ENCODE data around the gene KIF6. TPM values are rescaled to one million over a fixed set of nuclear protein-coding genes. Genes with fewer than 3 reads are reported as not detected.

The KIF6 gene
- polyA plus RNA-seq, 1 donor (not counting 4 experiments of a cell fraction or from before 2014, with no cell fraction given), result 0.14 TPM

- Histone ChIP-seq H4K20me1 (ENCODE audit: control insufficient read depth, extremely low read depth, insufficient read depth, low read length) (no peaks in the 10 kb centered on the region), H3K9ac (ENCODE audit: control insufficient read depth, extremely low read depth, insufficient read depth, low read length) (no peak overlapping the region), H2AFZ (ENCODE audit: control insufficient read depth, low read length) (no peak overlapping the region), H3K79me2 (ENCODE audit: control insufficient read depth, insufficient read depth, low read length) (no peaks in the 10 kb centered on the region), H3K4me3 (ENCODE audit: control insufficient read depth in 2 of 3, extremely low read depth in 1 of 3, insufficient read depth in 2 of 3, low read depth in 1 of 3, low read length in 3 of 3) (no peak overlapping the region), H3K4me1 (ENCODE audit: control insufficient read depth, extremely low read depth, insufficient read depth, low read length) (no peaks in the 10 kb centered on the region), H3K27ac (ENCODE audit: control insufficient read depth, insufficient read depth, low read length) (no peak overlapping the region), H3K36me3 (ENCODE audit: control insufficient read depth in 2 of 2, extremely low read depth in 1 of 2, insufficient read depth in 2 of 2, low read length in 2 of 2) (no peaks in the 10 kb centered on the region), H3K4me2 (ENCODE audit: control insufficient read depth, extremely low read depth, insufficient read depth, low read depth, low read length) (no peak overlapping the region), H3K9me3 (ENCODE audit: control insufficient read depth, low read depth, low read length) (no peaks in the 10 kb centered on the region), H3K9me1 (ENCODE audit: control insufficient read depth, extremely low read depth, insufficient read depth, low read length) (no peaks in the 10 kb centered on the region), H3K27me3 (ENCODE audit: control insufficient read depth, extremely low read depth, insufficient read depth, low read length) (no peaks in the 10 kb centered on the region)
- TF ChIP-seq CTCF (optimal IDR thresholded peaks at IDR 0.05 in 1 of 3, IDR thresholded peaks at IDR 0.05 in 1 of 3, conservative IDR thresholded peaks at IDR 0.05 in 1 of 3; ENCODE audit: extremely low read depth in 1 of 3, insufficient read depth in 2 of 3, low read length in 3 of 3) (no peak), EZH2 (IDR thresholded peaks at IDR 0.05; ENCODE audit: low read length) (no peak)
- DNase-seq (ENCODE audit: low read depth, low spot score), result no peak
- no peak for FAIRE-seq
- dilution Hi-C loops (cut with MboI; ENCODE audit: extremely low pct_ligation_motif_present, low sequenced_read_pairs), result no loop called here
Measured at GRCh38 chr6:39758905-39759605, 33.8 kb upstream of the KIF6 start.

- no peaks in the 10 kb centered on the region for H3K4me1 ChIP-seq (ENCODE audit: control insufficient read depth, extremely low read depth, insufficient read depth, low read length)
- no peak overlapping the region for H3K27ac ChIP-seq (ENCODE audit: control insufficient read depth, insufficient read depth, low read length)
- no peaks in the 10 kb centered on the region for H3K9me1 ChIP-seq (ENCODE audit: control insufficient read depth, extremely low read depth, insufficient read depth, low read length)
- H3K36me3 ChIP-seq (ENCODE audit: control insufficient read depth in 2 of 2, extremely low read depth in 1 of 2, insufficient read depth in 2 of 2, low read length in 2 of 2), result no peaks in the 10 kb centered on the region
- dilution Hi-C loops (cut with MboI; ENCODE audit: extremely low pct_ligation_motif_present, low sequenced_read_pairs), result no loop called here
- H3K4me2 ChIP-seq (ENCODE audit: control insufficient read depth, extremely low read depth, insufficient read depth, low read depth, low read length), result no peak overlapping the region
- no peaks in the 10 kb centered on the region for H4K20me1 ChIP-seq (ENCODE audit: control insufficient read depth, extremely low read depth, insufficient read depth, low read length)
- H2AFZ ChIP-seq (ENCODE audit: control insufficient read depth, low read length), result no peak overlapping the region
- no peaks in the 10 kb centered on the region for H3K9me3 ChIP-seq (ENCODE audit: control insufficient read depth, low read depth, low read length)
- no peak overlapping the region for H3K9ac ChIP-seq (ENCODE audit: control insufficient read depth, extremely low read depth, insufficient read depth, low read length)
- H3K79me2 ChIP-seq (ENCODE audit: control insufficient read depth, insufficient read depth, low read length), result no peaks in the 10 kb centered on the region
- TF ChIP-seq CTCF (optimal IDR thresholded peaks at IDR 0.05 in 1 of 3, IDR thresholded peaks at IDR 0.05 in 1 of 3, conservative IDR thresholded peaks at IDR 0.05 in 1 of 3; ENCODE audit: extremely low read depth in 1 of 3, insufficient read depth in 2 of 3, low read length in 3 of 3) (no peak), EZH2 (IDR thresholded peaks at IDR 0.05; ENCODE audit: low read length) (no peak)
- H3K4me3 ChIP-seq (ENCODE audit: control insufficient read depth in 2 of 3, extremely low read depth in 1 of 3, insufficient read depth in 2 of 3, low read depth in 1 of 3, low read length in 3 of 3), result no peak overlapping the region
- H3K27me3 ChIP-seq (ENCODE audit: control insufficient read depth, extremely low read depth, insufficient read depth, low read length), result no peaks in the 10 kb centered on the region
- DNase-seq (ENCODE audit: low read depth, low spot score), result no peak
- FAIRE-seq, result no peak
Measured at GRCh38 chr6:39756582-39756981, 31.4 kb upstream of the KIF6 start.
